ENCODE results near the gene PLD1.
A peak's percentile ranks its signal among the peaks of the same experiment; 100 is the strongest.
"Not testable (repeated sequence)": the region's sequence is repeated elsewhere in the genome, so short reads cannot be mapped to it uniquely, and the experiment has no call there.

PLD1 gene, protein sequence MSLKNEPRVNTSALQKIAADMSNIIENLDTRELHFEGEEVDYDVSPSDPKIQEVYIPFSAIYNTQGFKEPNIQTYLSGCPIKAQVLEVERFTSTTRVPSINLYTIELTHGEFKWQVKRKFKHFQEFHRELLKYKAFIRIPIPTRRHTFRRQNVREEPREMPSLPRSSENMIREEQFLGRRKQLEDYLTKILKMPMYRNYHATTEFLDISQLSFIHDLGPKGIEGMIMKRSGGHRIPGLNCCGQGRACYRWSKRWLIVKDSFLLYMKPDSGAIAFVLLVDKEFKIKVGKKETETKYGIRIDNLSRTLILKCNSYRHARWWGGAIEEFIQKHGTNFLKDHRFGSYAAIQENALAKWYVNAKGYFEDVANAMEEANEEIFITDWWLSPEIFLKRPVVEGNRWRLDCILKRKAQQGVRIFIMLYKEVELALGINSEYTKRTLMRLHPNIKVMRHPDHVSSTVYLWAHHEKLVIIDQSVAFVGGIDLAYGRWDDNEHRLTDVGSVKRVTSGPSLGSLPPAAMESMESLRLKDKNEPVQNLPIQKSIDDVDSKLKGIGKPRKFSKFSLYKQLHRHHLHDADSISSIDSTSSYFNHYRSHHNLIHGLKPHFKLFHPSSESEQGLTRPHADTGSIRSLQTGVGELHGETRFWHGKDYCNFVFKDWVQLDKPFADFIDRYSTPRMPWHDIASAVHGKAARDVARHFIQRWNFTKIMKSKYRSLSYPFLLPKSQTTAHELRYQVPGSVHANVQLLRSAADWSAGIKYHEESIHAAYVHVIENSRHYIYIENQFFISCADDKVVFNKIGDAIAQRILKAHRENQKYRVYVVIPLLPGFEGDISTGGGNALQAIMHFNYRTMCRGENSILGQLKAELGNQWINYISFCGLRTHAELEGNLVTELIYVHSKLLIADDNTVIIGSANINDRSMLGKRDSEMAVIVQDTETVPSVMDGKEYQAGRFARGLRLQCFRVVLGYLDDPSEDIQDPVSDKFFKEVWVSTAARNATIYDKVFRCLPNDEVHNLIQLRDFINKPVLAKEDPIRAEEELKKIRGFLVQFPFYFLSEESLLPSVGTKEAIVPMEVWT

GRCh38 chr3:171809861-171810628 is at the start of gene PLD1:
Gene PLD1 (minus strand): TSS chr3:171810483. CDS start chr3:171738051, 72,432 bp downstream.
- peak within 1 kb of the TSS; percentile 85 to 92 for H3K27ac ChIP-seq
- DNase-seq (ENCODE audit: low spot score), result peak; percentile 96
- TF ChIP-seq CTCF (IDR thresholded peaks at IDR 0.05), result no peak
- peak within 1 kb of the TSS; percentile 82 for H3K4me3 ChIP-seq

- not testable (repeated sequence) for H3K4me3 ChIP-seq; DNase-seq (ENCODE audit: low spot score); H3K27ac ChIP-seq
Observed at GRCh38 chr3:171858770-171859169, 48.5 kb upstream of the PLD1 start.

DNA sequence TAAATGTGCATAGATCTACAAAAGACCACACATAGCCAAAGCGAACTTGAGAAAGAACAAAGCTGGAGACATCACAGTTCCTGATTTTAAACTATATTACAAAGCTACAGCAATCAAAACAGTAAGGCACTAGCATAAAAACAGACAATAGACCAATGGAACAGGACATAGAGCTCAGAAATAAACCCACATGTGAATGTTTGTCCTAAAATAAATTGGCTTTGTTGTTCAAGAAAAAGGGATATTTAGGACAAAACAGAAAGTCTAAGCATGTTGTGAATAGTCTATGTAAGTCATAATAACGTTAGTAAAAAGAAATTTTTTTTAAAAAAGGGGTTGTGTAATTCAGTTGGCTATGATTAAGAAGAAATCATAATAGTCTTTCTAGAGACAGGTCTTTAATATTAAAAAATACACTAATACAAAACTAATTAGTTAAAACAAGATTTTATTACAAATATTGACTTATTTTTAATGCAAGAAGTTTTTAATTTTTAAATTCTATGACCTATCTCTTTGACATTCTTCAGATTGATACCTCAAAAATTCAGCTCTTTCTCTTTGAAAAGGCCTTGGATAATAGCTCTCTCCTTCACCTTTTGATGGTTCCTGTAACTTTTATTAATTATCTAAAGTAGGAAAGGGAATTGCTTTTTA is 44.5 kb upstream of the PLD1 start:
- H3K4me3 ChIP-seq, result no peak overlapping the region
- no peak overlapping the region for H3K27ac ChIP-seq
- TF ChIP-seq CTCF (IDR thresholded peaks at IDR 0.05), result no peak
- no peak for DNase-seq (ENCODE audit: low spot score)

GRCh38 chr3:171851660-171852058 is 41.4 kb upstream of the PLD1 start:
- TF ChIP-seq CTCF (IDR thresholded peaks at IDR 0.05), result no peak
- no peak for DNase-seq (ENCODE audit: low spot score)
- H3K27ac ChIP-seq, result no peak overlapping the region
- H3K4me3 ChIP-seq, result no peak overlapping the region

- no peak for DNase-seq (ENCODE audit: low spot score)
- Histone ChIP-seq H3K4me3 (no peak overlapping the region), H3K27ac (no peak overlapping the region)
- no peak for TF ChIP-seq CTCF (IDR thresholded peaks at IDR 0.05)
Observed at GRCh38 chr3:171850960-171851659, 40.8 kb upstream of the PLD1 start.

- no peak overlapping the region for H3K27ac ChIP-seq
- TF ChIP-seq CTCF (IDR thresholded peaks at IDR 0.05), result no peak
- DNase-seq (ENCODE audit: low spot score), result no peak
- H3K4me3 ChIP-seq, result no peak overlapping the region
Observed at GRCh38 chr3:171850320-171850959, 40.2 kb upstream of the PLD1 start.
